Measurements from ENCODE around the gene NAT8L. TPM values are rescaled to one million over a fixed set of nuclear protein-coding genes. Genes with fewer than 3 reads are reported as not detected.

NAT8L gene
- total RNA-seq, 2 donors from 2014 or later = 0.22 TPM; not detected in 1

GRCh38 chr4:2083116-2083825 is 24.1 kb downstream of the NAT8L start:
- no peak overlapping the region for H3K27ac Mint-ChIP-seq
- H3K4me3 Mint-ChIP-seq = no peak overlapping the region
- no peaks in the 10 kb centered on the region for H3K4me1 Mint-ChIP-seq
- H3K9me3 Mint-ChIP-seq = no peaks in the 10 kb centered on the region
- no peaks in the 10 kb centered on the region for H3K36me3 Mint-ChIP-seq (ENCODE audit: low read depth)
- no peak for ATAC-seq (replicated peaks)
- no peaks in the 10 kb centered on the region for H3K27me3 Mint-ChIP-seq

DNA sequence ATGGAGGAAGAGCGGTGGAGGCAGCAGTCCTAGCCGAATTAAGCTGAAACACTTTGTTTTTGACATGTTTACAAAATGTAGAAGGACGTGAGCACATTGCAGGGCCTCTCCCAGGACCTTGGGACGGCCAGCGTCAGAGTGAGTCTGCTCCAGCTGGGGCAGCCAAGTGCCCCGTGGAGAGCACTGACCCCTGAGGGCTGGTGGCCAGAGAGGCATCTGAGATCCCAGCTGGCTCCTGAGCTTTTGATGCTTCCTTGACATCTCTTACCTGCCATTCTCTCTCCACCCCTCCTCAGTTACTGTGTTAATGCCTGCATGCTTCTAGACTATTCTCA is 24.7 kb downstream of the NAT8L start:
- H3K27ac Mint-ChIP-seq = no peak overlapping the region
- H3K4me3 Mint-ChIP-seq = no peak overlapping the region
- no peaks in the 10 kb centered on the region for H3K4me1 Mint-ChIP-seq
- H3K9me3 Mint-ChIP-seq = no peaks in the 10 kb centered on the region
- no peaks in the 10 kb centered on the region for H3K27me3 Mint-ChIP-seq
- no peak for ATAC-seq (replicated peaks)
- H3K36me3 Mint-ChIP-seq (ENCODE audit: low read depth) = no peaks in the 10 kb centered on the region

- no peaks in the 10 kb centered on the region for H3K27me3 Mint-ChIP-seq
Observed at GRCh38 chr4:2084316-2084715, 25.2 kb downstream of the NAT8L start.

DNA sequence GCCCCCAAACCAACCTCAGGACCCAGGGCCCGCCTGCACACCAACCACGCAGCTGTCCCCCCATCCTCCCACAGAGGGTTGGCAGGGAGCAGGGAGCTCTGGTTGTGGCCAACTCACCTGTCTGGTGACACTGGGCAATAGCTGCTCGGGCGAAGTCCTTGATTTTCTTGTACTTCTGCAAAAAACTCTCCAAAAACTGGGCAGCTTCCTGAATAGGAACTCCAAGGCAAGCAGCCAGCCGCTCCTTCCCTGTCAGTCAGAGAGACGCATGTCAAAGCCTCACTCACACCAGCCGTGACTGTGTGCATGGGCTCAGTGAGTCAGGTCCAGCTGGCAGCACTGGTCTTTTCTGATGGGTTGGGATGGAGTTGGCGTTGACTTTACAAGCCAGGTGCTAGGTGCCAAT is 26.4 kb downstream of the NAT8L start:
- Mint-ChIP-seq H3K27ac (no peak overlapping the region), H3K4me3 (no peak overlapping the region), H3K36me3 (ENCODE audit: low read depth) (no peaks in the 10 kb centered on the region), H3K9me3 (no peaks in the 10 kb centered on the region), H3K4me1 (no peaks in the 10 kb centered on the region), H3K27me3 (no peaks in the 10 kb centered on the region)
- ATAC-seq (replicated peaks) = no peak

More at GRCh38 chr4:2084316-2084715, 25.2 kb downstream of the NAT8L start:
- Mint-ChIP-seq H3K36me3 (ENCODE audit: low read depth) (no peaks in the 10 kb centered on the region), H3K4me3 (no peak overlapping the region), H3K27ac (no peak overlapping the region), H3K9me3 (no peaks in the 10 kb centered on the region), H3K4me1 (no peaks in the 10 kb centered on the region)
- ATAC-seq (replicated peaks) = no peak

DNA sequence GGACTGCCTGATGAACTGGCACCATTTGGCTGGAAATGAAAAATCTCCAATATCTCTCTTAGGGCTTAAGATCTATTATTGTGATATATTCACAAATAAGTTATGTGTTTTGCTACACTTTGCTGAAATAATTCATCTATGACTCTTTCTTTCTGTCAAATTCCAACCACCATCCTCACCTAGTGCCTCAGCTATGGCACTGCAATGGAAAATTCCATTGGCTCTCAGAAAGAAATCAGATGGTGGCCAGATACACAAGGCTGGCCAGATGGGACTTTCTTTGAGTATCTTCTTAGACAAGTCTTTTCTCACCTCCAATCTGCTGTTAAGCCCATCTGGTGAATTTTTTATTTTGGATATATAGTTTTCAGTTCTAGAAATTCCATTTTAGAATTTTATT is 28.0 kb downstream of the NAT8L start:
- H3K27me3 Mint-ChIP-seq = no peaks in the 10 kb centered on the region
- H3K27ac Mint-ChIP-seq = no peak overlapping the region
- H3K4me3 Mint-ChIP-seq = no peak overlapping the region
- H3K4me1 Mint-ChIP-seq = no peaks in the 10 kb centered on the region
- ATAC-seq (replicated peaks) = no peak
- H3K9me3 Mint-ChIP-seq = no peaks in the 10 kb centered on the region
- H3K36me3 Mint-ChIP-seq (ENCODE audit: low read depth) = no peaks in the 10 kb centered on the region

- no peaks in the 10 kb centered on the region for H3K4me1 Mint-ChIP-seq
- no peak overlapping the region for H3K4me3 Mint-ChIP-seq
- H3K27me3 Mint-ChIP-seq = no peaks in the 10 kb centered on the region
- no peaks in the 10 kb centered on the region for H3K36me3 Mint-ChIP-seq (ENCODE audit: low read depth)
- ATAC-seq (replicated peaks) = no peak
- no peak overlapping the region for H3K27ac Mint-ChIP-seq
- no peaks in the 10 kb centered on the region for H3K9me3 Mint-ChIP-seq
Observed at GRCh38 chr4:2089222-2089621, 30.1 kb downstream of the NAT8L start.

DNA sequence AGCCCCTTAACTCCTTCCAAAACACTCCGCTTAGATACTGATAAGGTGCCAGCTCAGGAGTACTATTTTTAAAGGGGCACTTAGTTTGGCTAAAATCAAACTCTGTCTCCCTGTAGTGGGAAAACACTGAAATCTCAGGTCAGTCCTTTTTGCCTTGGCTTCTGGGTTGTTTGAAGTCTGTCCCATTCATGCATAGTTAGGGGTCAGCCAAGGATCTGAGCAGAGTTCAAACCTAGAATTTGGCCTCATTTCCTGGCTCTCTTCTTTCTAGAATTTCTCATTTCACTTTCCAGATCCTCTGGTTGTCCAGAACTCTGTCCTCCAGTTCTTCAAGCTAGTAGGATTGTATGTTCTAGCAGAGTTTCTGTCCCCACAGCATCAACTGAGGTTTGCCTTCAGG is 31.5 kb downstream of the NAT8L start:
- no peak overlapping the region for H3K27ac Mint-ChIP-seq
- H3K27me3 Mint-ChIP-seq = no peaks in the 10 kb centered on the region
- H3K4me3 Mint-ChIP-seq = no peak overlapping the region
- no peaks in the 10 kb centered on the region for H3K4me1 Mint-ChIP-seq
- H3K9me3 Mint-ChIP-seq = no peaks in the 10 kb centered on the region
- H3K36me3 Mint-ChIP-seq (ENCODE audit: low read depth) = no peaks in the 10 kb centered on the region
- ATAC-seq (replicated peaks) = no peak

DNA sequence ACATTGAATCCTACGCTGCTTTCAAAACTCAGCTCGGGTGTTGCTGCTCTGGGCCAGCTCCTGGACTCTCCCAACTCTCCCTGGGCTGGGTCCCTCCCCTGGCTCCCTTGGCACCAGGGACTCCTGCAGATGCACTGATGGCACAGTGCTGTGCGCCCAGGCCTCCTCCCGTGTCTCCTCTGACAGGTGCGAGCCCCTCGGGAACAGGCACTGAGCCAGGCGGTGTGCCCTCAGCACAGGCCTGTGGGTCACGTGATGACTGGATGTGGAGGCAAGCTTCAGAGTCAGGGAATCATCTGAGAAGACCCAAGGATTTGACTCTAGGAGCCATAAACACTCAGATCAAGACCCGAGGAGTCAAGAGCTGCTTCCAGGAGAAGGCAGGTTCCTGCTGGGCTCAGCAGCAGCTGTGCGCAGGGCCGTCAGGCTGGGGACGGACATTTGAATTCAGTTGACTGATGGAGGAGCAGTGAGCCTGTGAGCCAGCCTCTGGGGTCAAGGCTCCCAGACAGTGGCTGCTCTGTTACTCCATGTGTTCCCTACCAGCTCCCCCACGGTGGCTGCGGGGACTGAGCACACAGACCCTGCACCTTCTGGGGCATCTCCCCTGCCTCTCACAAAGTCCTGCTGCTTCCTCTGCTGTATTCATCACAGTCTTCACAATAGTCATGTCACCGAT is 33.0 kb downstream of the NAT8L start:
- no peaks in the 10 kb centered on the region for H3K4me1 Mint-ChIP-seq
- no peak overlapping the region for H3K4me3 Mint-ChIP-seq
- no peaks in the 10 kb centered on the region for H3K36me3 Mint-ChIP-seq (ENCODE audit: low read depth)
- H3K9me3 Mint-ChIP-seq = peaks cover 6% of the 10 kb centered on the region
- H3K27ac Mint-ChIP-seq = no peak overlapping the region
- no peaks in the 10 kb centered on the region for H3K27me3 Mint-ChIP-seq
- no peak for ATAC-seq (replicated peaks)

DNA sequence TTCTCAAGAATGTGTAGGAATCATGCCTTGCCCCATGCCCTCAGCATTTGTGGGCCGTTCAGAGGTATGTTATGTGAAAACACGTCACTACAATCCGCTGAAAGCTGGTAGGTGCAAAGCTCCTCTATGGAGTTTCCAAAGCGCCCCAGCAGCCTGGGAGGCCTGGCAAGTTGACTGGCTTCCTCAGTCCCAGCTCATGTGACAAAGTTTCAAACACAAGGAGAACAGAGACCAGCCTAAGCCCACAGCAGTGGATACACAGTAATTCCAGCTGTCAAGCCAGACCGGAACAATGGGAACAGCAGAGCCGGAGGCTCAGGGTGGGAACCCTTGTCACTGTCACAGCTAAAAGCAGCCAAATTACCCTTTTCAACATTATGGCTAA is 33.5 kb downstream of the NAT8L start:
- Mint-ChIP-seq H3K9me3 (peaks cover 6% of the 10 kb centered on the region), H3K27ac (no peak overlapping the region), H3K4me1 (no peaks in the 10 kb centered on the region), H3K4me3 (no peak overlapping the region), H3K27me3 (no peaks in the 10 kb centered on the region), H3K36me3 (ENCODE audit: low read depth) (no peaks in the 10 kb centered on the region)
- ATAC-seq (replicated peaks) = no peak

DNA sequence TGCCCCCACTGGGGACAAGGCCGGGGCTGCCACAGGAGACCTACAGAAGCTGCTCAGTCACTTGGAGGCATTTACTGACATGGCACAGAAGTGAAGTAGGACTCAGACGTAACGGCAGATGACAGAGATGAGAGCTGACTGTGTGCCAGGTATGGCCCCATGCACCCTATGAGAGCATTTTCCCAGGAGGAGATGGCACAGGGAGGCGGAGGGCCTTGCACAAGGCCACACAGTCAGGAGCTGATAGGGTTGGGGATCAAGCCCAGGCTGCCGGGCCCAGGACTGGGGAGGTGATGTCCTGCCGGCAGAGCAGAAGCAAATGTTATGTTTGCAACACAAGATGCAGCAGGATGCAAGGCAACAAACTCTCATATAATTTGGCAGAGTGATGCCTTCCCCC is 34.1 kb downstream of the NAT8L start:
- Mint-ChIP-seq H3K4me1 (no peaks in the 10 kb centered on the region), H3K4me3 (no peak overlapping the region), H3K27me3 (no peaks in the 10 kb centered on the region), H3K9me3 (peaks cover 6% of the 10 kb centered on the region), H3K36me3 (ENCODE audit: low read depth) (no peaks in the 10 kb centered on the region), H3K27ac (no peak overlapping the region)
- no peak for ATAC-seq (replicated peaks)

- Mint-ChIP-seq H3K27me3 (no peaks in the 10 kb centered on the region), H3K9me3 (peaks cover 6% of the 10 kb centered on the region), H3K27ac (no peak overlapping the region), H3K36me3 (ENCODE audit: low read depth) (no peaks in the 10 kb centered on the region), H3K4me3 (no peak overlapping the region), H3K4me1 (no peaks in the 10 kb centered on the region)
- no peak for ATAC-seq (replicated peaks)
Observed at GRCh38 chr4:2094545-2094944, 35.4 kb downstream of the NAT8L start.

- no peaks in the 10 kb centered on the region for H3K4me1 Mint-ChIP-seq
- no peak overlapping the region for H3K27ac Mint-ChIP-seq
- no peak for ATAC-seq (replicated peaks)
- peaks cover 2% of the 10 kb centered on the region for H3K27me3 Mint-ChIP-seq
- no peaks in the 10 kb centered on the region for H3K36me3 Mint-ChIP-seq (ENCODE audit: low read depth)
- peaks cover 6% of the 10 kb centered on the region for H3K9me3 Mint-ChIP-seq
- H3K4me3 Mint-ChIP-seq = no peak overlapping the region
Observed at GRCh38 chr4:2095236-2096072, 36.3 kb downstream of the NAT8L start.

- Mint-ChIP-seq H3K9me3 (peaks cover 8% of the 10 kb centered on the region), H3K36me3 (ENCODE audit: low read depth) (no peaks in the 10 kb centered on the region), H3K27ac (no peak overlapping the region)
Observed at GRCh38 chr4:2096073-2096609, 37.0 kb downstream of the NAT8L start.

GRCh38 chr4:2101346-2102044 is 42.4 kb downstream of the NAT8L start:
- ATAC-seq (replicated peaks) = no peak
- H3K4me1 Mint-ChIP-seq = no peaks in the 10 kb centered on the region
- no peak overlapping the region for H3K4me3 Mint-ChIP-seq
- peaks cover 14% of the 10 kb centered on the region for H3K9me3 Mint-ChIP-seq
- no peak overlapping the region for H3K27ac Mint-ChIP-seq
- peaks cover 3% of the 10 kb centered on the region for H3K27me3 Mint-ChIP-seq
- H3K36me3 Mint-ChIP-seq (ENCODE audit: low read depth) = no peaks in the 10 kb centered on the region

More at GRCh38 chr4:2096073-2096609, 37.0 kb downstream of the NAT8L start:
- no peak for ATAC-seq (replicated peaks)
- Mint-ChIP-seq H3K27me3 (peaks cover 3% of the 10 kb centered on the region), H3K4me1 (no peaks in the 10 kb centered on the region), H3K4me3 (no peak overlapping the region)

Measured in activated T-helper 17 cell treated with anti-CD3 and anti-CD28 coated beads, Interleukin-2, amount 50 U/mL, for 72 hours (primary cell).